ENCODE measurements around the gene PRKCA.

Gene PRKCA

GRCh38 chr17:66444031-66444430 lies 141.6 kb downstream of the PRKCA start:
- H3K4ac ChIP-seq (ENCODE audit: low read depth, low read length): no peak overlapping the region

GRCh38 chr17:66445229-66445628 lies 142.8 kb downstream of the PRKCA start:
- Histone ChIP-seq H3K27me3 (ENCODE audit: insufficient read depth, low read length) (no peaks in the 10 kb centered on the region), H2AFZ (ENCODE audit: insufficient read depth, low read length, poor library complexity) (no peak overlapping the region), H3K4me2 (ENCODE audit: low read length) (no peak overlapping the region), H3K27ac (ENCODE audit: low read depth, low read length) (no peak overlapping the region), H4K12ac (ENCODE audit: low read depth, low read length) (no peak overlapping the region), H2AK5ac (ENCODE audit: low read length) (no peak overlapping the region), H3K14ac (ENCODE audit: low read length) (no peak overlapping the region), H3K23ac (ENCODE audit: low read length) (no peak overlapping the region), H3K36me3 (ENCODE audit: control insufficient read depth in 1 of 2, insufficient read depth in 2 of 2, low read length in 2 of 2) (no peaks in the 10 kb centered on the region), H3K4ac (ENCODE audit: low read depth, low read length) (no peak overlapping the region), H3K4me1 (ENCODE audit: control insufficient read depth in 1 of 2, insufficient read depth in 2 of 2, low read length in 2 of 2) (peaks cover 3 to 11% of the 10 kb centered on the region in 2 experiments), H3K9ac (ENCODE audit: low read length) (no peak overlapping the region), H2BK5ac (ENCODE audit: low read depth, low read length, poor library complexity) (no peak overlapping the region), H2BK120ac (ENCODE audit: insufficient read depth, low read length, poor library complexity) (no peak overlapping the region), H3K18ac (ENCODE audit: low read length) (no peak overlapping the region), H3K9me3 (ENCODE audit: insufficient read depth, low read depth, low read length) (peaks cover 1% of the 10 kb centered on the region), H4K8ac (ENCODE audit: low read depth, low read length) (no peak overlapping the region), H3K79me1 (ENCODE audit: low read length) (peaks cover 2% of the 10 kb centered on the region), H3K79me2 (ENCODE audit: control insufficient read depth, insufficient read depth, low read length, poor library complexity) (peaks cover 2% of the 10 kb centered on the region), H2BK12ac (ENCODE audit: low read length) (no peak overlapping the region), H4K91ac (ENCODE audit: low read depth, low read length) (no peak overlapping the region), H3K4me3 (ENCODE audit: low read depth, low read length) (no peak overlapping the region)
- WGBS (ENCODE audit: extremely low coverage, insufficient coverage, insufficient read length): no CpG with 5 or more reads among the region's 3 CpGs
- DNase-seq: no peak

More at GRCh38 chr17:66444031-66444430, 141.6 kb downstream of the PRKCA start:
- H2AFZ ChIP-seq (ENCODE audit: insufficient read depth, low read length, poor library complexity): no peak overlapping the region
- H3K9ac ChIP-seq (ENCODE audit: low read length): no peak overlapping the region
- H3K4me2 ChIP-seq (ENCODE audit: low read length): no peak overlapping the region
- H3K36me3 ChIP-seq (ENCODE audit: control insufficient read depth in 1 of 2, insufficient read depth in 2 of 2, low read length in 2 of 2): no peaks in the 10 kb centered on the region
- H2AK5ac ChIP-seq (ENCODE audit: low read length): no peak overlapping the region
- H4K12ac ChIP-seq (ENCODE audit: low read depth, low read length): no peak overlapping the region
- no peak overlapping the region for H2BK5ac ChIP-seq (ENCODE audit: low read depth, low read length, poor library complexity)
- peak; percentile 52 to 77 for DNase-seq
- H3K4me1 ChIP-seq (ENCODE audit: control insufficient read depth in 1 of 2, insufficient read depth in 2 of 2, low read length in 2 of 2): peaks cover 3 to 8% of the 10 kb centered on the region in 2 experiments
- WGBS (ENCODE audit: extremely low coverage, insufficient coverage, insufficient read length): no CpG with 5 or more reads among the region's 4 CpGs
- no peak overlapping the region for H3K23ac ChIP-seq (ENCODE audit: low read length)
- no peak overlapping the region for H4K8ac ChIP-seq (ENCODE audit: low read depth, low read length)
- H3K4me3 ChIP-seq (ENCODE audit: low read depth, low read length): no peak overlapping the region
- no peaks in the 10 kb centered on the region for H3K79me2 ChIP-seq (ENCODE audit: control insufficient read depth, insufficient read depth, low read length, poor library complexity)
- H3K79me1 ChIP-seq (ENCODE audit: low read length): peaks cover 2% of the 10 kb centered on the region
- no peak overlapping the region for H4K91ac ChIP-seq (ENCODE audit: low read depth, low read length)
- peaks cover under 1% of the 10 kb centered on the region for H3K9me3 ChIP-seq (ENCODE audit: insufficient read depth, low read depth, low read length)
- no peaks in the 10 kb centered on the region for H3K27me3 ChIP-seq (ENCODE audit: insufficient read depth, low read length)
- no peak overlapping the region for H2BK12ac ChIP-seq (ENCODE audit: low read length)
- H2BK120ac ChIP-seq (ENCODE audit: insufficient read depth, low read length, poor library complexity): no peak overlapping the region
- no peak overlapping the region for H3K14ac ChIP-seq (ENCODE audit: low read length)
- no peak overlapping the region for H3K27ac ChIP-seq (ENCODE audit: low read depth, low read length)
- no peak overlapping the region for H3K18ac ChIP-seq (ENCODE audit: low read length)

GRCh38 chr17:66446419-66446818 lies 144.0 kb downstream of the PRKCA start:
- Histone ChIP-seq H4K91ac (ENCODE audit: low read depth, low read length) (no peak overlapping the region), H2AK5ac (ENCODE audit: low read length) (no peak overlapping the region), H4K12ac (ENCODE audit: low read depth, low read length) (no peak overlapping the region), H3K4ac (ENCODE audit: low read depth, low read length) (no peak overlapping the region), H3K23ac (ENCODE audit: low read length) (no peak overlapping the region), H3K4me2 (ENCODE audit: low read length) (no peak overlapping the region), H3K9ac (ENCODE audit: low read length) (no peak overlapping the region), H3K79me2 (ENCODE audit: control insufficient read depth, insufficient read depth, low read length, poor library complexity) (peaks cover 2% of the 10 kb centered on the region), H3K27me3 (ENCODE audit: insufficient read depth, low read length) (no peaks in the 10 kb centered on the region), H2BK120ac (ENCODE audit: insufficient read depth, low read length, poor library complexity) (no peak overlapping the region), H3K27ac (ENCODE audit: low read depth, low read length) (no peak overlapping the region), H2BK5ac (ENCODE audit: low read depth, low read length, poor library complexity) (no peak overlapping the region), H3K18ac (ENCODE audit: low read length) (no peak overlapping the region), H3K36me3 (ENCODE audit: control insufficient read depth in 1 of 2, insufficient read depth in 2 of 2, low read length in 2 of 2) (no peaks in the 10 kb centered on the region), H3K9me3 (ENCODE audit: insufficient read depth, low read depth, low read length) (peaks cover 1% of the 10 kb centered on the region), H2AFZ (ENCODE audit: insufficient read depth, low read length, poor library complexity) (no peak overlapping the region), H3K79me1 (ENCODE audit: low read length) (peaks cover 2% of the 10 kb centered on the region), H3K4me1 (ENCODE audit: control insufficient read depth in 1 of 2, insufficient read depth in 2 of 2, low read length in 2 of 2) (peaks cover 3 to 13% of the 10 kb centered on the region in 2 experiments), H2BK12ac (ENCODE audit: low read length) (no peak overlapping the region), H3K4me3 (ENCODE audit: low read depth, low read length) (no peak overlapping the region), H4K8ac (ENCODE audit: low read depth, low read length) (no peak overlapping the region), H3K14ac (ENCODE audit: low read length) (no peak overlapping the region)
- WGBS (ENCODE audit: extremely low coverage, insufficient coverage, insufficient read length): no CpG with 5 or more reads among the region's 2 CpGs
- no peak for DNase-seq

GRCh38 chr17:66447159-66447558 lies 144.7 kb downstream of the PRKCA start:
- Histone ChIP-seq H3K79me1 (ENCODE audit: low read length) (peaks cover 4% of the 10 kb centered on the region), H3K9me3 (ENCODE audit: insufficient read depth, low read depth, low read length) (peaks cover 1% of the 10 kb centered on the region), H3K27me3 (ENCODE audit: insufficient read depth, low read length) (no peaks in the 10 kb centered on the region), H2AFZ (ENCODE audit: insufficient read depth, low read length, poor library complexity) (no peak overlapping the region), H3K14ac (ENCODE audit: low read length) (no peak overlapping the region), H3K79me2 (ENCODE audit: control insufficient read depth, insufficient read depth, low read length, poor library complexity) (peaks cover 2% of the 10 kb centered on the region), H3K4me1 (ENCODE audit: control insufficient read depth in 1 of 2, insufficient read depth in 2 of 2, low read length in 2 of 2) (peaks cover 8 to 19% of the 10 kb centered on the region in 2 experiments), H4K8ac (ENCODE audit: low read depth, low read length) (no peak overlapping the region), H3K4me3 (ENCODE audit: low read depth, low read length) (no peak overlapping the region), H2AK5ac (ENCODE audit: low read length) (no peak overlapping the region), H3K9ac (ENCODE audit: low read length) (no peak overlapping the region), H4K12ac (ENCODE audit: low read depth, low read length) (no peak overlapping the region), H2BK120ac (ENCODE audit: insufficient read depth, low read length, poor library complexity) (peak overlapping the region; percentile 17), H3K18ac (ENCODE audit: low read length) (no peak overlapping the region), H2BK5ac (ENCODE audit: low read depth, low read length, poor library complexity) (no peak overlapping the region), H3K23ac (ENCODE audit: low read length) (no peak overlapping the region), H3K4me2 (ENCODE audit: low read length) (no peak overlapping the region), H3K36me3 (ENCODE audit: control insufficient read depth in 1 of 2, insufficient read depth in 2 of 2, low read length in 2 of 2) (no peaks in the 10 kb centered on the region), H4K91ac (ENCODE audit: low read depth, low read length) (no peak overlapping the region), H3K4ac (ENCODE audit: low read depth, low read length) (no peak overlapping the region), H2BK12ac (ENCODE audit: low read length) (no peak overlapping the region), H3K27ac (ENCODE audit: low read depth, low read length) (no peak overlapping the region)
- WGBS (ENCODE audit: extremely low coverage, insufficient coverage, insufficient read length): no CpG with 5 or more reads among the region's 8 CpGs
- no peak for DNase-seq

Measured in trophoblast cell (in vitro differentiated cells and primary cell).